Sciatic nerve (tissue), 2 donors: ENCODE results near the gene CCNL2. TPM values are rescaled to one million over a fixed set of nuclear protein-coding genes. Genes with fewer than 3 reads are reported as not detected.
A peak's percentile ranks its signal among the peaks of the same experiment; 100 is the strongest.
"Not testable (repeated sequence)": the region's sequence is repeated elsewhere in the genome, so short reads cannot be mapped to it uniquely, and the experiment has no call there.

Experiments
- ATAC-seq: fragments of 200-7000 bp; cut with Tn5 transposase; one replicate; pipeline ENCODE4 v1.9.1; 2020; ENCODE audit warnings: mild to moderate bottlenecking, moderate library complexity
- DNase-seq: peaks from one replicate; pipeline ENCODE4 v3.0.0-alpha.2; 2020; ENCODE audit warnings: low spot score
- intact Hi-C: fragments of 100-400 bp; cut with DNase I; formaldehyde crosslinking; loops from one replicate; pipeline ENCODE4 v1.14.2; 2022
- total RNA-seq: library from RNA; stranded (reverse); fragmentation: NEBNext Ultra II Directional; extraction: Animal tissue kit (Norgen Biotek cat#: 25700); gene quantifications from one replicate; pipeline ENCODE4 v1.2.1, GENCODE V29; 2021
- donor health status: DM: no; HTN: no; CAD: no.
- donor health status: DM: no; HTN: no; CAD: no.

The CCNL2 gene
- total RNA-seq = 207 TPM

DNA sequence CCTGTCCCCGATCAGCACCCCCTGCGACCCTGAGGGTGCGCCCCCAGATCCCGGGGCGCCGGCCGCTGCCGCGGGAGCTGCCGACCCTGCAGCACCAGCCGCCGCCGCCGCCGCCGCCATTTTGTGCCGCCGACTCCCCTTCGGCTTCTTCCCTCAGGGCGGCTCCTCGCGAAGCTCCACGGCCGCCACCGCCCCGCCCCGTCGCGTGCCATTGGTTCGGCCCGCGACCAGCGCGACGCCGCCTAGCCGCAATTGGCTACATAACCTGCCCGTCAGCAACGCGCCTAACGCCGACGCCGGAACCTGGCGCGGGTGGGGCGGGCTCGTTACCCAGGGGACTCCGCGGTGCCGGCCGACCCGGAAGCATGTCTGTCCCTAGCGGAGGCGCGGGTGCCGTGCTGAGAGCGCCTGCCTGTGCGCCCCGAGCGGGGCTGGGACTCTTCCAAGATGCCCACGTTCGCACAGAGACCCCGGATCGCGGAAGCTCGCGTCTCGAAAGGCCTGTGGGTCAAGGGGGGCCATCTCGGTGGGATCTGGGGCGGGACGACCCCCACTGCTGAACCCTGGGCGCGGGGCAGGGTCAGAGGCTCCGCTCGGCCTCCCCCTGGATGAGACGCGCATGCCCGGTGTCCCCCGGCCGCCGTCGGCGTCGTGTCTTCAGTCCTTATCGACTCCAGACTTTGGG lies at the start of gene CCNL2:
TSS of gene CCNL2 (minus strand) at position 149 of the 685 bp plus-strand sequence. CDS start at position 120, 29 bp downstream.
- DNase-seq (peak; percentile 100), ATAC-seq (peak; percentile 99)
- intact Hi-C loops = loop anchor here (10.0 kb wide), 1 partner anchor 95 kb away; no protein-coding TSS in a partner anchor

GRCh38 chr1:1446631-1447030 lies 47.5 kb upstream of the CCNL2 start:
- DNase-seq, intact Hi-C loops, ATAC-seq: not testable (repeated sequence)

GRCh38 chr1:1442069-1442770 lies 43.1 kb upstream of the CCNL2 start:
- DNase-seq (no peak), ATAC-seq (no peak)
- intact Hi-C loops = no loop called here

DNA sequence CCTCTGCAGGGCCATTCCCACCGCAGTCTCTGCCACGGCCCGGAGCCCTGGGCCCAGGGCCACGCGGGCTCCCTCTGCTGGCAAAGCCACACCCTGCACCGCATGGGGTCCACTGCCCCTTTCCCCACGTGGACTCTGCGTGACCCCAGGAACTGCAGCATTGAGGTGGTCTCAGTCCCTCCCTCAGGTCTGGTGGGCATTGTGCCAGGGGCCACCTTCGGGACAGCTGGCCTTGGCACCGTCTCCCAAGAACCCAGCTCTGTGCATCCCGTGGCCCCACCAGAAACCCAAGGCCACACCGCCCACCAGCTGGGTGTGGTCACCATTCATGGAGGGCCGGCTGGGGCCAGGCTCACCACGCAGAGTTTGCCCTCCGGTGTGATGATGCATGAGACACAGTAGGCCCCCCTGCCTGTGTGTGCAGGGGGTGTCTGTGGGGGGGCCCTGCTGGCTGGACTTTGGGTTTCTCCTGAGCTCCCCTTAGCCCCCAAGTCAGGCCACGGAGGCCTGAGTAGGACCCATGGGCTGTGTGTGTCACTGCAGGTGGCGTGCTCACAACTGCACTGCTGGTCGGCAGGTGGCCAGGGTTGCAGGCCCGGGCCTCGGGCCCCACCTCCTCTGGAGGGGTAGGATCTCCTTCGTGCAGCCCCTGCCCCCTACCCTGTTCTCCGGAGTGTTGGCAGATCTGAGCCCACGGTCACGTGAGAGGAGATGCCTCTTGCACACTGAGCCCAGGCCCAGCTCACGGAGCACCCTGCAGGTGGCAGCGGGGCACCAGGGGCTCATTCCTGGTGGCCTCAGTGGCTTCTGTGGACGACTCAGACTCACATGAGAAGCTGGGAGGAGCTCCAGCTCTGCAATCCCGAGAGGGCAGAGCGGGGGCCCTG lies 42.1 kb upstream of the CCNL2 start:
- peak; percentile 82 for ATAC-seq
- DNase-seq = peak; percentile 80
- intact Hi-C loops = no loop called here

DNA sequence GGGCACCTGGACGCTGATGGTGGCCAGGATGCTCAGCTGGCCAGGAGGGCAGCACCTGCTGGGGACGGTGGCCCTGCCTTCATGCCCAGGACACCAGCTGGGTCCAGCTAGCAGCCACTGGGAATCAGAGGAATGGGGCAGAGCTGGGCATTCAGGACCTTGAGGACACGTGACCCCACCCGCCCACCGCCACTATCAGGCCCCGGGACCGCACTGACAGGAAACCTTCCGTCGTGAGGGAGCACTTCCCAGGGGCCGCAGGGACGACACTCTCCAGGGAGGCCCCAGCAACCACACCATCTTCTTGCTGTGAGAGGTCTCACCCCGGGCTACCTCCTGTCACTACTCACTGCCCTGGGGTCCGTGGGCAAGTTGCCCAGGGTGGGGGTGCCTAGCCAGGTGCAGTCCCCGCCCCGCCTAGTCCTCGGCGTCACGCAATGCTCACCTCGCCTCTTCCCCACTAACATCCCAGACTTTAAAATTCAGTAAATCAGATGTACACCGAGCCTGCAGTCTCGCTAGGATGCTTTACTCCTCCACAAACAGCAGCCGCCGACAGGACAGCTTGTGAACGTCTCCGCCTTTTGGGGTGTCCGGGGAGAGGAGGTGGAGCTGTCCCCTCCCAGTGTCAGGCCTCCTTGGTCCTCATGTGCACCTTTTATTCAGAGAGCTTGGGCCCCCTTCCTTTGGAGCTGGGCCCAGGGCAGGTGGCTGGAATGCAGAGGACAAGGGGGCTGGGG lies 41.3 kb upstream of the CCNL2 start:
- ATAC-seq = no peak
- intact Hi-C loops = no loop called here
- DNase-seq = no peak

DNA sequence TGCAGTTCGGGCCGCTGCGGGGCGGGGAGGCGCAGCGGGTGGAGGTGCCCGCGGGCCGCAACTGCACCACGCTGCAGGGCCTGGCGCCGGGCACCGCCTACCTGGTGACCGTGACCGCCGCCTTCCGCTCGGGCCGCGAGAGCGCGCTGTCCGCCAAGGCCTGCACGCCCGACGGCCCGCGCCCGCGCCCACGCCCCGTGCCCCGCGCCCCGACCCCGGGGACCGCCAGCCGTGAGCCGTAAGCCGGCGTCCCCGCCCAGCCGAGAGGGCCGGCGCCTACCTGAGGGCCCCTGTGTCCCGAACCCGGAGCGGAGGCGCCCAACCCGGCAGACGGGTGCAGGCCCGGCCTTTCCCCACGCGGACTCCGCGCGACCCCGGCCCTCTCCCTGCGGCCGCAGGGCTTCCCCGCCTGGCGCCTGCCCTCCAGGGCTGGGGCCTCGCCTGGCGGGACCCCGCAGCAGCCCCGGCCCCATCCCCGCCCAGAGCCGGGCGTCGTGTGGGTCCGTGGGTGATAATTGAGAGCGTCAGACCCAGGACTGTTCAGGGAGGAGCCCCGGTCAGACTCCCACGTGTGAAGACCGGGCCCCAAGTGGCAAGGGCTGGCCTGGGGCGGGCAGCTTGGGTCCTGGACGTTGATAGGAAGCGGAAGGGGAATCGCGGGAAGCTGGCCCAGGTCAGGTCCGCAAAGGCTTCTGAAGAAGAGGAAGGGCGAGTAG lies 40.6 kb upstream of the CCNL2 start:
- intact Hi-C loops = no loop called here
- no peak for DNase-seq
- ATAC-seq = no peak

- no peak for ATAC-seq
- intact Hi-C loops = no loop called here
- no peak for DNase-seq
Measured at GRCh38 chr1:1438531-1439381, 39.6 kb upstream of the CCNL2 start.

- intact Hi-C loops = no loop called here
- ATAC-seq = no peak
- no peak for DNase-seq
Measured at GRCh38 chr1:1437904-1438376, 38.8 kb upstream of the CCNL2 start.

GRCh38 chr1:1437033-1437903 lies 38.1 kb upstream of the CCNL2 start:
- ATAC-seq = no peak
- intact Hi-C loops = no loop called here
- DNase-seq = no peak

- DNase-seq (no peak), ATAC-seq (no peak)
- intact Hi-C loops = no loop called here
Measured at GRCh38 chr1:1436630-1437032, 37.5 kb upstream of the CCNL2 start.

DNA sequence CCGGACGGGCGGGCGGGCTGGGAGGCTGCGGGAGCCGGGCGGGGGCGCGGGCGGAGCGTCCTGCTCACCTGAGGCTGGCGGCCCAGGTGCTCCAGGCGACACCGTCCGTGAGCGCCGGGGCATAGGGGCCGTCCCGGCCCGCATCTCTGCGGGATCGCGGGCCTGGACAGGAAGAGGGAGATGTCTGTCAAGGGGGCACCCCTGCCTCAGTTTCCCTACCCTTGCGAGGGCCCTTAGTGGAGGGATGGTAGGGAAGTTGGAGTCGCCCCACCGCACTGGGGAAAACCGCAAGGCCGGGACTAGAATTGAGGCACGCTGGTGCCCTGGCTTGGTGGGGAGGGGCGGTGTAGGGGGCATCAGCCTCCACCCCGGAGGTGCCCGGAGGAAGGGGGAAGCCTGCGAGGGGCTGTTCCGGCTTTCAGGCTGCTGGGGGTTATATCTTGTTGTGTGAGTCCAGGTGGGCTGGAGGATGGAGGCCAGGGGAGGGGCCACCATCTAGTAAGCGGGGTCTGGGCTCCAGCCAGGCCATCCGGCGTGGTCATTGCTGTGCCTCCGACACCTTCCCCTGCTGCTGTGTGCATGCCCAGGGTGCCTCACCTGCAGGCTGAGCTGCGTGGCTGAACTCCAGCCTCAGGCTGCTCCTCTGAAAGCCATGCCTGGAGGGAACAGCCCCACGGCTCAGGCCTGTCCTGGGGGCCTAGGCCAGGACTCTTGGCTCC lies 36.9 kb upstream of the CCNL2 start:
- DNase-seq (no peak), ATAC-seq (no peak)
- intact Hi-C loops = no loop called here

GRCh38 chr1:1435106-1435903 lies 36.2 kb upstream of the CCNL2 start, which contains the start of gene VWA1:
Gene VWA1 (plus strand): TSS chr1:1435690. CDS start chr1:1435749, 59 bp downstream.
- DNase-seq = peak; percentile 86
- intact Hi-C loops = no loop called here
- peak; percentile 35 for ATAC-seq

- ATAC-seq (no peak), DNase-seq (no peak)
- intact Hi-C loops = no loop called here
Measured at GRCh38 chr1:1434824-1435105, 35.6 kb upstream of the CCNL2 start.

GRCh38 chr1:1434131-1434823 lies 35.1 kb upstream of the CCNL2 start:
- ATAC-seq (peak; percentile 40), DNase-seq (peak; percentile 85)
- intact Hi-C loops = no loop called here

DNA sequence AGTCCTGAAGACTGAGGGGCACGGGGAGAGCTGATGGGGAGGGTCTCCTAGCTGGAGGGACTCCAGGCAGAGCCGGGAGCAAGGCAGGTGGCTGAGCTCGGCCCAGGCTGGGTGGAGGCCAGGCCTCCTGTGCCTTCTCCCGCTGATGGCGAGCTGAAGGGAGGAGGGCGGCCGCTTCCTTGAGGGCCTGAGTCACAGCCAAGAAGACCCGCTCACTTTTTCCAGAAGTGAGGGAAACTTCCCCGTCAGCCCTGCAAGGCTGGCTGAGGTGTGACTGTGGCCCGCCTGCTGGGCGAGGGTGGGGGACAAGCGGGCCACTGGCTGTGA lies 34.6 kb upstream of the CCNL2 start:
- intact Hi-C loops = no loop called here
- ATAC-seq (no peak), DNase-seq (no peak)
